Activated T-helper 2 cell treated with anti-CD3 and anti-CD28 coated beads, Interferon-gamma antibody, Interleukin-2, Interleukin-4, amounts not matched to agents 10 μg/mL and 5 μg/mL and 100 μg/mL, durations not matched to agents 14 hours and 24 hours and 36 hours (primary cell): ENCODE data around the gene SHB. TPM values are rescaled to one million over a fixed set of nuclear protein-coding genes. Genes with fewer than 3 reads are reported as not detected.

Experiments
- DNase-seq: peaks from one replicate; pipeline ENCODE4 v3.0.0; 2021; ENCODE audit warnings: low spot score
- H3K27ac Mint-ChIP-seq: one replicate; pipeline ENCODE4 v1.8.0; 2021; ENCODE audit warnings: mixed read lengths
- H3K27me3 Mint-ChIP-seq: one replicate; pipeline ENCODE4 v1.8.0; 2021; ENCODE audit warnings: low read depth, mixed read lengths
- H3K36me3 Mint-ChIP-seq: one replicate; pipeline ENCODE4 v1.8.0; 2021; ENCODE audit warnings: low read depth, mixed read lengths
- H3K4me1 Mint-ChIP-seq: one replicate; pipeline ENCODE4 v1.8.0; 2021; ENCODE audit warnings: low read depth, mixed read lengths
- H3K4me3 Mint-ChIP-seq: one replicate; pipeline ENCODE4 v1.8.0; 2021; ENCODE audit warnings: low read depth, mild to moderate bottlenecking, moderate library complexity, mixed read lengths
- H3K9me3 Mint-ChIP-seq: one replicate; pipeline ENCODE4 v1.8.0; 2021; ENCODE audit warnings: mixed read lengths
- intact Hi-C: fragments of 100-400 bp; cut with micrococcal nuclease; formaldehyde crosslinking; loops from one replicate; pipeline ENCODE4 v1.15.1; 2023
- total RNA-seq: library from RNA; stranded (reverse); gene quantifications from 2 replicates; pipeline ENCODE4 v1.2.3, GENCODE V29; 2022

SHB gene
- total RNA-seq, 1 donor from 2014 or later, result 1.9 TPM

GRCh38 chr9:38008168-38009034 lies 60.6 kb downstream of the SHB start:
- Mint-ChIP-seq H3K27me3 (no peaks in the 10 kb centered on the region), H3K9me3 (no peaks in the 10 kb centered on the region), H3K4me3 (peak overlapping the region; percentile 45), H3K27ac (peak overlapping the region; percentile 93), H3K36me3 (no peaks in the 10 kb centered on the region), H3K4me1 (peaks cover 29% of the 10 kb centered on the region)
- DNase-seq, result no peak
- intact Hi-C loops, result loop anchor here (2.0 to 10.0 kb wide), 3 partner anchors 14 to 106 kb away; partner anchors contain the start of genes SHB and SLC25A51

GRCh38 chr9:38007016-38007415 lies 62.0 kb downstream of the SHB start:
- Mint-ChIP-seq H3K36me3 (no peaks in the 10 kb centered on the region), H3K4me3 (no peak overlapping the region), H3K9me3 (no peaks in the 10 kb centered on the region), H3K27me3 (no peaks in the 10 kb centered on the region), H3K27ac (peak overlapping the region; percentile 41), H3K4me1 (peaks cover 42% of the 10 kb centered on the region)
- intact Hi-C loops, result loop anchor here (5.0 to 10.0 kb wide), 2 partner anchors 58 to 105 kb away; partner anchors contain the start of genes SHB and SLC25A51
- no peak for DNase-seq

GRCh38 chr9:38006163-38006562 lies 62.9 kb downstream of the SHB start:
- Mint-ChIP-seq H3K27ac (no peak overlapping the region), H3K9me3 (no peaks in the 10 kb centered on the region), H3K4me1 (peaks cover 49% of the 10 kb centered on the region), H3K27me3 (no peaks in the 10 kb centered on the region), H3K4me3 (no peak overlapping the region), H3K36me3 (no peaks in the 10 kb centered on the region)
- DNase-seq, result no peak
- intact Hi-C loops, result loop anchor here (5.0 to 10.0 kb wide), 2 partner anchors 59 to 104 kb away; partner anchors contain the start of genes SHB and SLC25A51

- H3K4me1 Mint-ChIP-seq, result peaks cover 54% of the 10 kb centered on the region
- no peaks in the 10 kb centered on the region for H3K9me3 Mint-ChIP-seq
- no peak overlapping the region for H3K27ac Mint-ChIP-seq
- DNase-seq, result no peak
- H3K4me3 Mint-ChIP-seq, result no peak overlapping the region
- no peaks in the 10 kb centered on the region for H3K27me3 Mint-ChIP-seq
- intact Hi-C loops, result loop anchor here (5.0 to 10.0 kb wide), 2 partner anchors 60 to 103 kb away; partner anchors contain the start of genes SHB and SLC25A51
- no peaks in the 10 kb centered on the region for H3K36me3 Mint-ChIP-seq
Measured at GRCh38 chr9:38004809-38005560, 64.0 kb downstream of the SHB start.

GRCh38 chr9:38003946-38004808 lies 64.8 kb downstream of the SHB start:
- H3K9me3 Mint-ChIP-seq, result no peaks in the 10 kb centered on the region
- DNase-seq, result no peak
- H3K27ac Mint-ChIP-seq, result no peak overlapping the region
- H3K36me3 Mint-ChIP-seq, result no peaks in the 10 kb centered on the region
- no peak overlapping the region for H3K4me3 Mint-ChIP-seq
- no peaks in the 10 kb centered on the region for H3K27me3 Mint-ChIP-seq
- peaks cover 58% of the 10 kb centered on the region for H3K4me1 Mint-ChIP-seq
- intact Hi-C loops, result loop anchor here (10.0 kb wide), 1 partner anchor 61 kb away; the partner anchor contains the start of gene SHB

GRCh38 chr9:38003230-38003629 lies 65.8 kb downstream of the SHB start:
- Mint-ChIP-seq H3K27me3 (no peaks in the 10 kb centered on the region), H3K9me3 (no peaks in the 10 kb centered on the region), H3K4me3 (no peak overlapping the region), H3K27ac (peak overlapping the region; percentile 48), H3K4me1 (peaks cover 53% of the 10 kb centered on the region), H3K36me3 (no peaks in the 10 kb centered on the region)
- intact Hi-C loops, result loop anchor here (10.0 kb wide), 1 partner anchor 62 kb away; the partner anchor contains the start of gene SHB
- DNase-seq, result peak; percentile 20

GRCh38 chr9:38001430-38001829 lies 67.6 kb downstream of the SHB start:
- intact Hi-C loops, result loop anchor here (10.0 kb wide), 1 partner anchor 63 kb away; the partner anchor contains the start of gene SHB
- Mint-ChIP-seq H3K4me3 (no peak overlapping the region), H3K9me3 (no peaks in the 10 kb centered on the region), H3K27me3 (no peaks in the 10 kb centered on the region), H3K27ac (no peak overlapping the region), H3K36me3 (no peaks in the 10 kb centered on the region), H3K4me1 (peaks cover 38% of the 10 kb centered on the region)
- no peak for DNase-seq

- Mint-ChIP-seq H3K9me3 (no peaks in the 10 kb centered on the region), H3K36me3 (no peaks in the 10 kb centered on the region), H3K27me3 (no peaks in the 10 kb centered on the region), H3K4me1 (peaks cover 35% of the 10 kb centered on the region), H3K27ac (peak overlapping the region; percentile 16), H3K4me3 (no peak overlapping the region)
- intact Hi-C loops, result loop anchor here (10.0 kb wide), 1 partner anchor 64 kb away; the partner anchor contains the start of gene SHB
- no peak for DNase-seq
Measured at GRCh38 chr9:38000735-38001134, 68.3 kb downstream of the SHB start.

- no peak overlapping the region for H3K4me3 Mint-ChIP-seq
- intact Hi-C loops, result loop anchor here (10.0 kb wide), 1 partner anchor 64 kb away; the partner anchor contains the start of gene SHB
- H3K9me3 Mint-ChIP-seq, result no peaks in the 10 kb centered on the region
- H3K27ac Mint-ChIP-seq, result no peak overlapping the region
- H3K4me1 Mint-ChIP-seq, result peaks cover 39% of the 10 kb centered on the region
- H3K36me3 Mint-ChIP-seq, result no peaks in the 10 kb centered on the region
- no peaks in the 10 kb centered on the region for H3K27me3 Mint-ChIP-seq
- no peak for DNase-seq
Measured at GRCh38 chr9:38000332-38000731, 68.7 kb downstream of the SHB start.

- Mint-ChIP-seq H3K9me3 (no peaks in the 10 kb centered on the region), H3K36me3 (no peaks in the 10 kb centered on the region), H3K4me3 (no peak overlapping the region), H3K27ac (no peak overlapping the region), H3K27me3 (no peaks in the 10 kb centered on the region), H3K4me1 (peaks cover 44% of the 10 kb centered on the region)
- DNase-seq, result no peak
- intact Hi-C loops, result loop anchor here (10.0 kb wide), 1 partner anchor 65 kb away; the partner anchor contains the start of gene SHB
Measured at GRCh38 chr9:37999588-38000189, 69.3 kb downstream of the SHB start.

GRCh38 chr9:37998881-37999587 lies 70.0 kb downstream of the SHB start:
- DNase-seq, result no peak
- no peaks in the 10 kb centered on the region for H3K9me3 Mint-ChIP-seq
- no peak overlapping the region for H3K27ac Mint-ChIP-seq
- H3K27me3 Mint-ChIP-seq, result no peaks in the 10 kb centered on the region
- H3K4me3 Mint-ChIP-seq, result no peak overlapping the region
- peaks cover 50% of the 10 kb centered on the region for H3K4me1 Mint-ChIP-seq
- no peaks in the 10 kb centered on the region for H3K36me3 Mint-ChIP-seq
- intact Hi-C loops, result no loop called here
